Pancreas (tissue), 10 donors: Measurements from ENCODE around the gene PLOD2. TPM values are rescaled to one million over a fixed set of nuclear protein-coding genes. Genes with fewer than 3 reads are reported as not detected.

Source experiments
- ATAC-seq, 4 donors: fragments of 200-7000 bp; cut with Tn5 transposase; one replicate each; pipeline versions ENCODE4 v1.8.0 to v1.9.1; 2020; ENCODE audit warnings: mild to moderate bottlenecking in 4 of 4, moderate library complexity in 4 of 4
- DNase-seq, 6 donors: peaks; one replicate each; pipeline ENCODE4 v3.0.0-alpha.2; 2020
- FAIRE-seq: peaks from 2 replicates; lab custom pipeline; 2012; peaks lifted over from hg19 to GRCh38; lab: Jason Lieb, UNC
- H3K27ac ChIP-seq, 4 donors: fragments of 200-600 bp; sonication (generic); 1 replicate in 3 of 4; 2 replicates in 1 of 4; pipeline versions ENCODE4 v1.5.0 to v1.8.0; 2020
- H3K27me3 ChIP-seq, 4 donors: fragments of 200-600 bp; one replicate each; pipeline ENCODE4 v1.8.0; 2021
- H3K36me3 ChIP-seq, 3 donors: fragments of 200-600 bp; sonication (generic) in 1 of 3; one replicate each; pipeline versions ENCODE4 v1.5.0 to v1.8.0; 2020 to 2021
- H3K4me1 ChIP-seq, 3 donors: fragments of 200-600 bp; one replicate each; pipeline ENCODE4 v1.8.0; 2021
- H3K4me3 ChIP-seq, 4 donors: fragments of 200-600 bp; sonication (generic) in 2 of 4; one replicate each; pipeline versions ENCODE4 v1.5.0 to v1.8.0; 2020 to 2021
- H3K9me3 ChIP-seq, 4 donors: fragments of 200-600 bp; one replicate each; pipeline ENCODE4 v1.8.0; 2021
- CTCF ChIP-seq, 4 donors: fragments of 200-600 bp; sonication (generic) in 3 of 4; IDR thresholded peaks; one replicate each; pipeline versions ENCODE4 v1.5.0 to v1.8.0; 2021; ENCODE audit warnings: antibody characterized with exemption in 4 of 4
- WGBS, 2 donors: extraction: QIAGEN DNeasy Blood & Tissue Kit; methylation state at CpG; one replicate each; pipeline ENCODE4 v1.1.7; 2013; 5-methylcytosine and 5-hydroxymethylcytosine counted together
- intact Hi-C, 3 donors: fragments of 100-400 bp; cut with DNase I; formaldehyde crosslinking; loops; one replicate each; pipeline versions ENCODE4 v1.11.1 to v1.14.2; 2022
- polyA plus RNA-seq, 2 donors: library from polyadenylated mRNA; stranded (reverse); fragments of 200-250 nt; gene quantifications; one replicate each; pipeline ENCODE4 v1.2.3, GENCODE V29; 2013
- total RNA-seq, 6 donors: library from RNA; stranded (reverse); fragmentation: NEBNext Ultra II Directional in 4 of 6; extraction: Animal tissue kit (Norgen Biotek cat#: 25700) in 4 of 6; gene quantifications; one replicate each; pipeline versions ENCODE4 v1.2.1 to v1.2.4, GENCODE V29; 2021 to 2023
- donor health status: healthy with polysubstance abuse.
- donor health status: DM: no; HTN: no; CAD: no; lungs with moderate emphysema.
- donor health status: DM: no; HTN: no; CAD: no.
- donor health status: control.
- donor health status: control.
- donor health status: Bipolar disorder and iron deficiency.
- donor health status: DM: yes; HTN: yes; CAD: no.
- donor health status: DM: no; HTN: no; CAD: no.
- donor health status: DM: no; HTN: no; CAD: no.
- donor health status: DM: yes; HTN: yes; CAD: no.

PLOD2 gene
- total RNA-seq = 10 to 100 TPM; 13.0 to 44.7 (median 20.3) TPM
- 10 to 100 TPM; 12.7 to 19.6 TPM for polyA plus RNA-seq

DNA sequence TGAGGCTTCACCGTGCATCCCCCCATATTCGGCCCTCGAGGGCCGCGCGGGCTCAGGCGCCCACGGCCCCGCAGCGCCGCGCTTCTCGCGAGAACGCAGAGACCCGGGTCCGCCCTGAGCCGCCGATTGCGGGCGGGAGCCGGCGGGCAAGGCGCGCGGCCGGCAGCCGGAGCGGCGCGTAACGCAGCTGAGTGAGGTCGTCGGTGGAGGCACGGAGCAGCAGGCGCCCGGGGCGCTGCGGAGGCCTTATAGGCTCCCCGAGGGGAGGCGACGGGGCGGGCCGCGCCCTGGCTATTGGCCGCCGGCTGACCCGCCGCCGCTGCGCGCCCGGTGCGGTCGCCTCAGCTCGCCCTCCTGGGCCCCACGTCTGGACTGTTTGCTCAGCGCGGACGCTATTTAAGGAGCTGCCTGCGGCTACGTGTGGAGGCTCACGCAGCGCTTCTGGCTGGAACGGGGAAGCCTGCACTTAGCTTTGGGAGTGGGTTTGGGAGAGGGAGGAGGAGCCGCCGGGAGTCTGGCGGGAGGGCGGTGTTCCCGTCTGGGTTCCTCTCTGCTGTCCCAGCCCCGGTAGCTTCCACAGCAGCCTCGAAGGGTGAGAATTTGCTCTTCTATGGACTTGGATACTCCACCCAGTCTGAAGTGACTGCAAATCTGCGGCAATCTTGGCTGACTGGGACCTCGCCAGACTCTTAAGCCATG is at the start of gene PLOD2:
Gene PLOD2, minus strand, starts transcription at position 221 of the 699 bp plus-strand sequence. Its CDS starts 195 bp downstream, at position 26.
- H3K4me1 ChIP-seq = peaks cover 15 to 41% (median 39%) of the 10 kb centered on the region in 3 donors
- FAIRE-seq (no peak), ATAC-seq (peak; percentile 77 to 87 (median 84)), DNase-seq (peak; percentile 78 to 93 (median 87))
- TF ChIP-seq CTCF (IDR thresholded peaks at IDR 0.05) = no peak
- 0% methylated on average over 60 to 74 of the region's 74 CpGs for WGBS, 2 donors
- H3K36me3 ChIP-seq = no peaks in the 10 kb centered on the region
- intact Hi-C loops = no loop called here
- H3K4me3 ChIP-seq = peak within 1 kb of the TSS; percentile 67 to 85 (median 79)
- H3K27me3 ChIP-seq = no peaks in the 10 kb centered on the region
- no peaks in the 10 kb centered on the region for H3K9me3 ChIP-seq
- peak within 1 kb of the TSS; percentile 95 to 98 (median 97) for H3K27ac ChIP-seq

GRCh38 chr3:146209371-146209770 is 48.4 kb upstream of the PLOD2 start:
- no peak for TF ChIP-seq CTCF (IDR thresholded peaks at IDR 0.05)
- FAIRE-seq (peak; percentile 9), DNase-seq (no peak), ATAC-seq (no peak)
- Histone ChIP-seq H3K27ac (no peak overlapping the region), H3K36me3 (peaks cover 0 to 8% (median 0%) of the 10 kb centered on the region in 3 donors), H3K4me1 (peaks cover 0 to 5% (median 0%) of the 10 kb centered on the region in 3 donors), H3K4me3 (no peak overlapping the region), H3K9me3 (no peaks in the 10 kb centered on the region), H3K27me3 (no peaks in the 10 kb centered on the region)
- intact Hi-C loops = loop anchor here in 1 of 3 donors (10.0 kb wide), 1 partner anchor 115 kb away; no protein-coding TSS in a partner anchor

- Histone ChIP-seq H3K4me3 (no peak overlapping the region), H3K27ac (no peak overlapping the region), H3K4me1 (no peaks in the 10 kb centered on the region), H3K9me3 (no peaks in the 10 kb centered on the region), H3K36me3 (peaks cover 0 to 8% (median 0%) of the 10 kb centered on the region in 3 donors), H3K27me3 (no peaks in the 10 kb centered on the region)
- FAIRE-seq (no peak), DNase-seq (no peak), ATAC-seq (no peak)
- intact Hi-C loops = loop anchor here in 1 of 3 donors (10.0 kb wide), 1 partner anchor 121 kb away; no protein-coding TSS in a partner anchor
- no peak for TF ChIP-seq CTCF (IDR thresholded peaks at IDR 0.05)
Observed at GRCh38 chr3:146203776-146204175, 42.8 kb upstream of the PLOD2 start.

GRCh38 chr3:146200461-146201220 is 39.7 kb upstream of the PLOD2 start:
- FAIRE-seq (no peak), ATAC-seq (no peak), DNase-seq (no peak)
- H3K36me3 ChIP-seq = peaks cover 0 to 6% (median 0%) of the 10 kb centered on the region in 3 donors
- H3K27me3 ChIP-seq = no peaks in the 10 kb centered on the region
- H3K9me3 ChIP-seq = no peaks in the 10 kb centered on the region
- no peaks in the 10 kb centered on the region for H3K4me1 ChIP-seq
- no peak overlapping the region for H3K4me3 ChIP-seq
- TF ChIP-seq CTCF (IDR thresholded peaks at IDR 0.05) = no peak
- 71 to 77% methylated on average over 2 of the region's 2 CpGs for WGBS, 2 donors
- no peak overlapping the region for H3K27ac ChIP-seq
- intact Hi-C loops = loop anchor here in 1 of 3 donors (10.0 kb wide), 1 partner anchor 124 kb away; no protein-coding TSS in a partner anchor
